Cardiac fibroblast (primary cell): ENCODE measurements around the gene AFF1.

ENCODE experiments used
- DNase-seq, 2 donors: peaks; one replicate each; pipeline versions ENCODE4 v3.0.0 to v3.0.0-alpha.2; 2010; ENCODE audit warnings: low read depth in 2 of 2
- H3K4me3 ChIP-seq, 2 donors: replicated peaks in 1 of 2; 1 replicate in 1 of 2; 2 replicates in 1 of 2; pipeline ENCODE4 v1.5.1; 2011; ENCODE audit warnings: low read depth in 2 of 2, low read length in 2 of 2, mild to moderate bottlenecking in 2 of 2, moderate library complexity in 1 of 2
- CTCF ChIP-seq: IDR thresholded peaks from one replicate; pipeline ENCODE4 v1.5.1; 2011; ENCODE audit warnings: low read depth, mild to moderate bottlenecking, low read length, inconsistent platforms

AFF1 gene

GRCh38 chr4:87005690-87006425 is 71.0 kb downstream of the AFF1 start:
- no peak for TF ChIP-seq CTCF
- peak overlapping the region; percentile 71 to 92 for H3K4me3 ChIP-seq
- no peak for DNase-seq

- TF ChIP-seq CTCF = peak; percentile 23
- peak in 1 of 2 donors; percentile 90 for DNase-seq
- H3K4me3 ChIP-seq = peak overlapping the region; percentile 71 to 92
These were observed 71.5 kb downstream of the AFF1 start for GRCh38 chr4:87006426-87006675.

- H3K4me3 ChIP-seq = peak overlapping the region; percentile 71 to 92
These were observed 72.1 kb downstream of the AFF1 start for GRCh38 chr4:87006676-87007527.

GRCh38 chr4:87007528-87008446 is 73.0 kb downstream of the AFF1 start:
- peak; percentile 61 to 62 for DNase-seq
- peak overlapping the region; percentile 71 to 92 for H3K4me3 ChIP-seq
- no peak for TF ChIP-seq CTCF

More at GRCh38 chr4:87006676-87007527, 72.1 kb downstream of the AFF1 start:
- peak; percentile 94 to 98 for DNase-seq
- no peak for TF ChIP-seq CTCF

- no peak for DNase-seq
- no peak overlapping the region for H3K4me3 ChIP-seq
- TF ChIP-seq CTCF = no peak
These were observed 74.4 kb downstream of the AFF1 start for GRCh38 chr4:87009095-87009648.

- TF ChIP-seq CTCF = no peak
- no peak overlapping the region for H3K4me3 ChIP-seq
- DNase-seq = no peak
These were observed 75.4 kb downstream of the AFF1 start for GRCh38 chr4:87010192-87010591.
